Transverse colon (tissue), 4 donors: ENCODE results near the gene MYO1C. TPM values are rescaled to one million over a fixed set of nuclear protein-coding genes. Genes with fewer than 3 reads are reported as not detected.

ENCODE experiments used
- DNase-seq: peaks from one replicate; pipeline ENCODE4 v3.0.0-alpha.2; 2019
- H3K27ac ChIP-seq, 4 donors: fragments of 200-600 bp; sonication (generic); 2 replicates each; pipeline ENCODE4 v1.5.1; 2016 to 2018; ENCODE audit warnings: inconsistent platforms in 4 of 4
- H3K27me3 ChIP-seq: fragments of 200-600 bp; sonication (generic); 2 replicates; pipeline ENCODE4 v1.5.1; 2017; ENCODE audit warnings: inconsistent platforms
- H3K36me3 ChIP-seq, 4 donors: fragments of 200-600 bp; sonication (generic); 2 replicates each; pipeline ENCODE4 v1.5.1; 2017 to 2019; ENCODE audit warnings: inconsistent platforms in 4 of 4
- H3K4me1 ChIP-seq, 4 donors: fragments of 200-600 bp; sonication (generic); 2 replicates each; pipeline ENCODE4 v1.5.1; 2017 to 2020; ENCODE audit warnings: inconsistent platforms in 4 of 4
- H3K4me3 ChIP-seq, 4 donors: fragments of 200-600 bp; sonication (generic); 1 replicate in 1 of 4; 2 replicates in 3 of 4; pipeline versions ENCODE4 v1.5.1 to v1.6.1; 2017 to 2019; ENCODE audit warnings: inconsistent platforms in 4 of 4
- H3K9me3 ChIP-seq, 2 donors: fragments of 200-600 bp; sonication (generic); 2 replicates each; pipeline ENCODE4 v1.5.1; 2017 to 2019; ENCODE audit warnings: inconsistent platforms in 2 of 2
- CTCF ChIP-seq, 5 experiments: fragments of 200-600 bp in 3 of 5; fragments of 450-650 bp in 2 of 5; sonication (generic) in 3 of 5; IDR thresholded peaks; 1 replicate in 2 of 5; 2 replicates in 3 of 5; pipeline ENCODE4 v1.5.1; 2016 to 2017; ENCODE audit warnings: antibody characterized with exemption in 5 of 5, inconsistent platforms in 3 of 5, mild to moderate bottlenecking in 2 of 5, moderate library complexity in 1 of 5
- EP300 ChIP-seq: sonication (generic); formaldehyde crosslinking; IDR thresholded peaks from one replicate; pipeline ENCODE4 v1.6.1; 2017; ENCODE audit warnings: antibody characterized with exemption, low read depth
- POLR2A ChIP-seq: fragments of 450-650 bp; IDR thresholded peaks from one replicate; pipeline ENCODE4 v1.6.1; 2016; ENCODE audit warnings: antibody characterized with exemption, mild to moderate bottlenecking, moderate library complexity
- POLR2AphosphoS5 ChIP-seq, 3 donors: sonication (generic); formaldehyde crosslinking; IDR thresholded peaks; one replicate each; pipeline ENCODE4 v1.6.1; 2016; ENCODE audit warnings: antibody characterized with exemption in 3 of 3
- WGBS, 2 donors: methylation state at CpG; one replicate each; pipeline ENCODE4 v1.1.5; 2018; ENCODE audit warnings: low coverage in 1 of 2; 5-methylcytosine and 5-hydroxymethylcytosine counted together
- in situ Hi-C, 4 donors: fragments of 200-750 bp; cut with MboI; loops; one replicate each; pipeline versions ENCODE4 v1.15.0 to v1.15.1; 2017; ENCODE audit warnings: low sequenced_read_pairs in 3 of 4, low pct_ligation_motif_present in 1 of 4, low pct_unique_long_range_greater_than_20kb in 1 of 4
- intact Hi-C: fragments of 100-400 bp; cut with DNase I; formaldehyde crosslinking; loops from one replicate; pipeline ENCODE4 v1.15.1; 2023; ENCODE audit warnings: low total_unique reads
- total RNA-seq, 4 donors: library from RNA; depleted of rRNA; stranded (reverse); fragments of >200 nt; gene quantifications; one replicate each; pipeline ENCODE4 v1.1.0, GENCODE V29; 2016

Gene MYO1C
- total RNA-seq, 4 donors from 2014 or later = 163 to 456 (median 219) TPM

GRCh38 chr17:1505586-1505985 lies 13.1 kb upstream of the MYO1C start:
- no peak for TF ChIP-seq POLR2AphosphoS5 (IDR thresholded peaks at IDR 0.05)
- no peak for TF ChIP-seq POLR2A
- no peak for TF ChIP-seq CTCF (IDR thresholded peaks at IDR 0.05)
- no peak for TF ChIP-seq EP300
- intact Hi-C loops (no loop called here), in situ Hi-C loops (loop anchor here in 3 of 4 donors (25.0 kb wide), 2 partner anchors 118 to 243 kb away; partner anchors contain the start of gene BHLHA9 (in 2 of the 3))
- H3K4me1 ChIP-seq = peaks cover 13 to 26% (median 18%) of the 10 kb centered on the region in 4 donors
- DNase-seq = no peak
- H3K27me3 ChIP-seq = no peaks in the 10 kb centered on the region
- H3K27ac ChIP-seq = no peak overlapping the region
- 80 to 89% methylated on average over 2 to 5 of the region's 5 CpGs for WGBS, 2 donors
- no peaks in the 10 kb centered on the region for H3K9me3 ChIP-seq
- H3K4me3 ChIP-seq = no peak overlapping the region
- peaks cover 0 to 3% (median 0%) of the 10 kb centered on the region in 4 donors for H3K36me3 ChIP-seq

- H3K36me3 ChIP-seq = peaks cover 0 to 3% (median 0%) of the 10 kb centered on the region in 4 donors
Observed at GRCh38 chr17:1504866-1505265, 12.4 kb upstream of the MYO1C start.

GRCh38 chr17:1503699-1504098 lies 11.2 kb upstream of the MYO1C start:
- intact Hi-C loops = no loop called here
- peaks cover 0 to 3% (median 0%) of the 10 kb centered on the region in 4 donors for H3K36me3 ChIP-seq
- no peak overlapping the region for H3K27ac ChIP-seq
- TF ChIP-seq EP300 (no peak), CTCF (IDR thresholded peaks at IDR 0.05) (no peak), POLR2A (no peak), POLR2AphosphoS5 (IDR thresholded peaks at IDR 0.05) (no peak)
- no peaks in the 10 kb centered on the region for H3K27me3 ChIP-seq
- peaks cover 0 to 7% (median 5%) of the 10 kb centered on the region in 4 donors for H3K4me1 ChIP-seq
- no peak overlapping the region for H3K4me3 ChIP-seq
- 87% methylated on average over 10 of the region's 10 CpGs; no CpG with 5 or more reads in 1 of the 2 donors for WGBS, 2 donors
- no peaks in the 10 kb centered on the region for H3K9me3 ChIP-seq
- DNase-seq = no peak
- in situ Hi-C loops = loop anchor here in 3 of 4 donors (25.0 kb wide), 2 partner anchors 116 to 241 kb away; partner anchors contain the start of gene BHLHA9 (in 2 of the 3)

More at GRCh38 chr17:1504866-1505265, 12.4 kb upstream of the MYO1C start:
- Histone ChIP-seq H3K27me3 (no peaks in the 10 kb centered on the region), H3K4me1 (peaks cover 7 to 18% (median 14%) of the 10 kb centered on the region in 4 donors), H3K4me3 (no peak overlapping the region), H3K27ac (no peak overlapping the region), H3K9me3 (no peaks in the 10 kb centered on the region)
- intact Hi-C loops (no loop called here), in situ Hi-C loops (loop anchor here in 3 of 4 donors (25.0 kb wide), 2 partner anchors 118 to 243 kb away; partner anchors contain the start of gene BHLHA9 (in 2 of the 3))
- TF ChIP-seq CTCF (IDR thresholded peaks at IDR 0.05) = no peak
- no peak for TF ChIP-seq EP300
- 98 to 100% methylated on average over 2 to 3 of the region's 3 CpGs for WGBS, 2 donors
- no peak for DNase-seq

GRCh38 chr17:1498869-1499268 lies 6.4 kb upstream of the MYO1C start:
- TF ChIP-seq POLR2AphosphoS5 (IDR thresholded peaks at IDR 0.05) = no peak
- 81% methylated on average over 9 of the region's 9 CpGs; no CpG with 5 or more reads in 1 of the 2 donors for WGBS, 2 donors
- in situ Hi-C loops = no loop called here
- DNase-seq = no peak
- H3K4me1 ChIP-seq = peaks cover 3 to 13% (median 6%) of the 10 kb centered on the region in 4 donors
- H3K36me3 ChIP-seq = peaks cover 0 to 15% (median 0%) of the 10 kb centered on the region in 4 donors
- H3K27ac ChIP-seq = no peak overlapping the region
- H3K27me3 ChIP-seq = no peaks in the 10 kb centered on the region
- intact Hi-C loops = no loop called here
- no peak overlapping the region for H3K4me3 ChIP-seq
- H3K9me3 ChIP-seq = no peaks in the 10 kb centered on the region

GRCh38 chr17:1498233-1498632 lies 5.7 kb upstream of the MYO1C start:
- Histone ChIP-seq H3K4me1 (peaks cover 9 to 20% (median 10%) of the 10 kb centered on the region in 4 donors), H3K4me3 (no peak overlapping the region), H3K9me3 (no peaks in the 10 kb centered on the region), H3K36me3 (peaks cover 0 to 15% (median 0%) of the 10 kb centered on the region in 4 donors), H3K27me3 (no peaks in the 10 kb centered on the region), H3K27ac (no peak overlapping the region)
- intact Hi-C loops (no loop called here), in situ Hi-C loops (no loop called here)
- TF ChIP-seq CTCF (IDR thresholded peaks at IDR 0.05) (no peak), POLR2A (no peak), EP300 (no peak)
- WGBS, 2 donors = 71% methylated on average over 2 of the region's 2 CpGs; no CpG with 5 or more reads in 1 of the 2 donors
- DNase-seq = no peak
